GM12878 (cell line): ENCODE results near the gene ELAVL1. TPM values are rescaled to one million over a fixed set of nuclear protein-coding genes. Genes with fewer than 3 reads are reported as not detected.

Experiments used
- ATAC-seq: fragments of 200-7000 bp; cut with Tn5 transposase; 3 replicates; pipeline ENCODE4 v1.9.1; 2020; ENCODE audit warnings: mild to moderate bottlenecking, moderate library complexity
- BruUV-seq: library from RNA; stranded (reverse); fragments of 400-500 nt; replicated peaks from 2 replicates; lab custom pipeline; 2021; lab: Mats Ljungman, UMichigan
- CTCF ChIA-PET: fragments of 300-600 bp; sonication (Branson Sonifier 250); formaldehyde crosslinking; extraction: SDS; loops from one replicate; lab custom pipeline; 2021; ENCODE audit warnings: inconsistent platforms; lab: Yijun Ruan, JAX
- POLR2A ChIA-PET: fragments of 350-600 bp; formaldehyde crosslinking; extraction: SDS; loops from one replicate; lab custom pipeline; 2021; ENCODE audit warnings: inconsistent platforms; lab: Charles Lee
- RAD21 ChIA-PET: fragments of 300-600 bp; sonication (Branson Sonifier 250); formaldehyde crosslinking; loops from one replicate; lab custom pipeline; 2023; ENCODE audit warnings: antibody characterized with exemption; ENCODE audit not compliant: unreplicated experiment; lab: Charles Lee
- SMC1A ChIA-PET: fragments of 300-600 bp; sonication (Branson Sonifier 250); formaldehyde crosslinking; loops from one replicate; lab custom pipeline; 2023; ENCODE audit not compliant: unreplicated experiment, uncharacterized antibody; lab: Charles Lee
- DNase-seq: peaks from one replicate; pipeline ENCODE4 v3.0.0-alpha.2; 2011; ENCODE audit warnings: low read depth, low spot score
- FAIRE-seq: peaks from 3 replicates; lab custom pipeline; 2011; peaks lifted over from hg19 to GRCh38; lab: Jason Lieb, UNC
- H2AFZ ChIP-seq: 2 replicates; pipeline ENCODE4 v1.6.0; 2011; ENCODE audit warnings: low read depth, low read length, control low read depth; ENCODE audit not compliant: control insufficient read depth
- H3K27ac ChIP-seq: 2 replicates; pipeline ENCODE4 v1.5.1; 2011; ENCODE audit warnings: control low read depth; ENCODE audit not compliant: control insufficient read depth, insufficient read depth
- H3K27me3 ChIP-seq, 2 experiments: replicated peaks in 1 of 2; 2 replicates each; pipeline versions ENCODE4 v1.6.0 to v1.6.1; 2011; ENCODE audit warnings: low read length in 1 of 2; ENCODE audit not compliant: control insufficient read depth in 2 of 2, insufficient read depth in 2 of 2
- H3K36me3 ChIP-seq, 2 experiments: 2 replicates each; pipeline ENCODE4 v1.5.1; 2011; ENCODE audit warnings: low read length in 1 of 2; ENCODE audit not compliant: control insufficient read depth in 2 of 2, insufficient read depth in 2 of 2
- H3K4me1 ChIP-seq: 2 replicates; pipeline ENCODE4 v1.6.1; 2011; ENCODE audit warnings: mild to moderate bottlenecking, low read length, moderate library complexity, mixed read lengths; ENCODE audit not compliant: control insufficient read depth, insufficient read depth
- H3K4me2 ChIP-seq: 2 replicates; pipeline ENCODE4 v1.6.0; 2011; ENCODE audit warnings: control low read depth; ENCODE audit not compliant: control insufficient read depth, insufficient read depth
- H3K4me3 ChIP-seq: fragments of 200-600 bp; sonication (generic); 2 replicates; pipeline ENCODE4 v1.5.1; 2016
- H3K79me2 ChIP-seq: 2 replicates; pipeline ENCODE4 v1.6.0; 2011; ENCODE audit warnings: low read length; ENCODE audit not compliant: control insufficient read depth, insufficient read depth
- H3K9ac ChIP-seq: 2 replicates; pipeline ENCODE4 v1.8.0; 2011; ENCODE audit warnings: low read length, control low read depth, mixed read lengths; ENCODE audit not compliant: control insufficient read depth, insufficient read depth
- H3K9me3 ChIP-seq: replicated peaks from 3 replicates; pipeline ENCODE4 v1.5.1; 2011; ENCODE audit warnings: mild to moderate bottlenecking, low read length; ENCODE audit not compliant: control insufficient read depth, insufficient read depth
- H4K20me1 ChIP-seq: 2 replicates; pipeline ENCODE4 v1.6.0; 2011; ENCODE audit not compliant: control insufficient read depth, insufficient read depth
- BRCA1 ChIP-seq: IDR thresholded peaks from 2 replicates; pipeline ENCODE4 v1.6.1; 2011; ENCODE audit warnings: low read depth, low read length, improper control_type of control experiment
- NFYA ChIP-seq: IDR thresholded peaks from 2 replicates; pipeline ENCODE4 v1.6.1; 2011; ENCODE audit warnings: low read depth, mild to moderate bottlenecking, low read length, improper control_type of control experiment, borderline replicate concordance
- POLR2A ChIP-seq: IDR thresholded peaks from 2 replicates; pipeline ENCODE4 v1.6.1; 2011; ENCODE audit warnings: low read depth, mild to moderate bottlenecking, low read length
- SMARCA5 ChIP-seq: fragments of 450-650 bp; IDR thresholded peaks from 2 replicates; pipeline ENCODE4 v1.6.1; 2017; ENCODE audit warnings: mild to moderate bottlenecking
- SUPT20H ChIP-seq: IDR thresholded peaks from 2 replicates; pipeline ENCODE4 v1.6.1; 2011; ENCODE audit warnings: low read depth, mild to moderate bottlenecking, low read length, moderate library complexity, borderline replicate concordance; ENCODE audit not compliant: control insufficient read depth
- TARDBP ChIP-seq: IDR thresholded peaks from 2 replicates; pipeline ENCODE4 v1.6.1; 2016; ENCODE audit warnings: borderline replicate concordance
- whole genome bisulfite sequencing: methylation state at CpG from one replicate; pipeline ENCODE4 v1.1.6; 2016; ENCODE audit warnings: low lambda C conversion rate; ENCODE audit not compliant: insufficient replicate concordance, insufficient coverage; ENCODE audit errors: missing lambda C conversion rate; 5-methylcytosine and 5-hydroxymethylcytosine counted together
- in situ Hi-C: fragments of 300-500 bp; cut with MboI; formaldehyde crosslinking; loops from 9 replicates; pipeline ENCODE4 v1.14.3; 2018; ENCODE audit warnings: mixed read lengths
- intact Hi-C: fragments of 100-400 bp; cut with micrococcal nuclease; formaldehyde crosslinking; loops from one replicate; pipeline ENCODE4 v1.14.2; 2022; ENCODE audit not compliant: unreplicated experiment
- polyA plus RNA-seq, 11 experiments: library from polyadenylated mRNA; depleted of rRNA in 4 of 11; unstranded in 6 of 11; stranded (reverse) in 5 of 11; fragments of >200 nt; fragmentation: Nextera tagmentation in 4 of 11; fragmentation: Illumina TruSeq in 1 of 11; extraction: Ambion mirVana in 4 of 11; extraction: Trizol in 1 of 11; gene quantifications; 1 replicate in 1 of 11; 2 replicates in 10 of 11; pipeline versions ENCODE4 v1.2.1 to v1.2.3, GENCODE V29; 2011 to 2016; ENCODE audit warnings: inconsistent platforms in 2 of 11, missing spikeins in 2 of 11, low read depth in 1 of 11
- total RNA-seq, 4 experiments: library from RNA; depleted of rRNA in 3 of 4; stranded (reverse); fragments of >200 nt in 3 of 4; fragmentation: Illumina TruSeq in 1 of 4; extraction: Trizol in 1 of 4; gene quantifications; 2 replicates each; pipeline versions ENCODE4 v1.2.1 to v1.2.3, GENCODE V29; 2013 to 2021

The ELAVL1 gene
- total and polyA plus RNA-seq, 10 of the 15 experiments (the other 5 are each of a cell fraction or from before 2014, with no cell fraction given) = 7.4 to 155 (median 70.3) TPM

GRCh38 chr19:7982103-7982502, 23.3 kb downstream of the ELAVL1 start:
- no peak overlapping the region for H3K4me3 ChIP-seq
- no peak overlapping the region for H3K27ac ChIP-seq
- peaks cover 26 to 66% of the 10 kb centered on the region in 2 experiments for H3K36me3 ChIP-seq
- H3K4me2 ChIP-seq = no peak overlapping the region
- FAIRE-seq = no peak
- ChIA-PET CTCF (no interaction called here), SMC1A (no interaction called here), RAD21 (no interaction called here), POLR2A (interaction anchor here (0.6 kb wide), 1 partner anchor 55 kb away, joined by 3 read pairs; no protein-coding TSS in a partner anchor)
- no peaks in the 10 kb centered on the region for H3K9me3 ChIP-seq
- BruUV-seq = no TSS peak
- no peak overlapping the region for H3K9ac ChIP-seq
- 0 out of 2 replicates have a peak, but pooled peaks have one; percentile 15 for TF ChIP-seq POLR2A
- TF ChIP-seq TARDBP = no peak
- TF ChIP-seq SMARCA5 = no peak
- H3K27me3 ChIP-seq = no peaks in the 10 kb centered on the region
- WGBS = 87% methylated on average over 9 of the region's 10 CpGs
- no peak overlapping the region for H2AFZ ChIP-seq
- intact Hi-C loops = no loop called here
- in situ Hi-C loops = no loop called here
- no peaks in the 10 kb centered on the region; the same call in 1 of the 2 replicates for H3K4me1 ChIP-seq
- no peaks in the 10 kb centered on the region; the same call in none of the 2 replicates for H3K79me2 ChIP-seq
- no peak for ATAC-seq
- peaks cover 4% of the 10 kb centered on the region; the same call in 1 of the 2 replicates for H4K20me1 ChIP-seq
- DNase-seq = no peak

GRCh38 chr19:7981661-7982060, 23.8 kb downstream of the ELAVL1 start:
- Histone ChIP-seq H3K9ac (no peak overlapping the region), H4K20me1 (peaks cover 4% of the 10 kb centered on the region; the same call in 1 of the 2 replicates), H3K4me2 (no peak overlapping the region), H3K9me3 (no peaks in the 10 kb centered on the region), H3K79me2 (no peaks in the 10 kb centered on the region; the same call in none of the 2 replicates), H3K36me3 (peaks cover 26 to 66% of the 10 kb centered on the region in 2 experiments), H3K4me3 (no peak overlapping the region), H3K4me1 (no peaks in the 10 kb centered on the region; the same call in 1 of the 2 replicates), H3K27ac (no peak overlapping the region), H3K27me3 (no peaks in the 10 kb centered on the region), H2AFZ (no peak overlapping the region)
- no peak for FAIRE-seq
- intact Hi-C loops (no loop called here), in situ Hi-C loops (no loop called here)
- CTCF ChIA-PET = no interaction called here
- no peak for DNase-seq
- peak; percentile 35; the same call in 1 of the 2 replicates for TF ChIP-seq POLR2A
- TF ChIP-seq NFYA = no peak
- no peak for TF ChIP-seq SUPT20H
- TF ChIP-seq BRCA1 = no peak
- POLR2A ChIA-PET = interaction anchor here (0.6 kb wide), 1 partner anchor 55 kb away, joined by 3 read pairs; no protein-coding TSS in a partner anchor
- BruUV-seq = no TSS peak
- no peak for ATAC-seq
- 89% methylated on average over 7 of the region's 7 CpGs for WGBS
- SMC1A ChIA-PET = no interaction called here
- RAD21 ChIA-PET = no interaction called here
